Activated gamma-delta T cell treated with Interleukin-2 at 50 U/mL for 16 hours (primary cell): ENCODE measurements around the gene FAM13C.
"Not testable (repeated sequence)": the region's sequence is repeated elsewhere in the genome, so short reads cannot be mapped to it uniquely, and the experiment has no call there.

Experiments used
- DNase-seq: peaks from one replicate; pipeline ENCODE4 v3.0.0-alpha.2; 2020

The FAM13C gene

DNA sequence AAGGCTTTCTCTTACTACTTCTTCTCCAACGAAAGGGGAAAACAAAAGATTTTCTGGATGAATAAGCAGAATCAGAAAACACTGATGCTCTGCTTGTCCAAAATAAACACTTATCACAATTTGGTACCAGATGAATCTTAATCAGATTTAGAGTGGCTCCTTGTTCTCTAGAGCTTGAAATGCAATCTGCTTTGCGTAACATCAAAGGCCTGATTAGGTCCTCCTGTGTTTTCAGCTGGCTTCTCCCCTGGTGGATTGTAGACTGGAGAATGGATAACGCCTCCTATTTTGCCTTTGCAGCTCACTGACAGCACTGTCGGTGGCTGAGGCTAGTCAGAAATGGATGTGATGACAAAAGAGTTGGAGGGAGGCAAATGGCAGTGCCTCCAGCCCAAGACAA is 91.2 kb downstream of the FAM13C start:
- no peak for DNase-seq

DNA sequence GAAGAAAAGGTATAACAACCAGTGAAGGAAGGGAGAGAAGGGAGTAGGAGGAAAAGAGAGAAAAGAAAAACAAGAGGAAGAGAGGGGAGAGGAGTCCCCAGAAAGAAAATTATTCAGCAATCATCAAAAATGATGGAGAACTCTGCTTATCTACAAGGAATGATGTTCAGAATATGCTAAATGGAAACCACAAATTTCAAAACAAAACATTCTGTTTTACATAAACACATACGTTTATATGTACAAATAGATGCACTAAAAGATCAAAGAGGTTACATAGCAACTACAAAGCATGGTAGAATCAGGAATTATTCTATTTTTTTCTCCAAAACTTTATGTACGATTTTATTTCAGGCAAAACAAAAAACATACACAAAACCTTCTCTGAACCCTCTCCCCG is 91.9 kb downstream of the FAM13C start:
- no peak for DNase-seq

DNA sequence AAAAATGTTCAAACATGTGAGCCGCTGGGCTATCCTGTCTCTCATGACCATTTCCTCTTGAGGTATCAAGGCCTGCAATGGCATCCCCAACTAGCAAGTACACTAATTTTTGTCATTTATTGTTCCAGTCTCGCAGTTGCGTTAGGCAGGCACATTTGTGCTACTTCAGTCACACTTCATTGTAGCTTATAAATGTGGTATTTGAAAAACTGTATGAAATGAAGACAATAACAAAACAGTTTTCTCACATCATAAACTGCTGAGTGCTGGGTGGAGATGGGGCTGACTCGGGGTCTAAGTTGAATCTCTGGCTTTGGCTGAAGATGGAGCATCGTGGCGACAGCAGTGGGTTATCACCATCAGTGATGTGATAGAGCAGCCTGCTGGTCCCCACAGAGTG is 92.7 kb downstream of the FAM13C start:
- DNase-seq, result no peak

DNA sequence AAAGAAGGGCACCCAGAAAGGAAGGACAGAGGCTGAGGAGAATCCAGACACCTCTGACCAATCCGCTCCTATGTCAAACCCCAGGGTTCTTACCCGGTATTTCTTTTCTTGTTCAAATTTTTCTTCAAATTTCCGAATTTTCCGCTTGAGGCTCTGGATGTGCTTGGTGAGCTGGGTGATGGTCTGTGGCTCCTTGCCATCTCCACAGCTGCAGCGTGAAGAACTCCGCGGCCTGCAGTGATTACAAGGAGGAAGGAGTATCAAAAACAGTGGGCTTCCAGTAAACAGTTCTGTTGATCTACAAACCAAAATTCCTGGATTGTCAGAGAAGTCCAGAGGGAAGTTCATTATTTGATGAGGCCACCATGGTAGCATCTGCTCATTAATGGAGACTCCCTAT is 93.9 kb downstream of the FAM13C start:
- DNase-seq, result no peak

DNA sequence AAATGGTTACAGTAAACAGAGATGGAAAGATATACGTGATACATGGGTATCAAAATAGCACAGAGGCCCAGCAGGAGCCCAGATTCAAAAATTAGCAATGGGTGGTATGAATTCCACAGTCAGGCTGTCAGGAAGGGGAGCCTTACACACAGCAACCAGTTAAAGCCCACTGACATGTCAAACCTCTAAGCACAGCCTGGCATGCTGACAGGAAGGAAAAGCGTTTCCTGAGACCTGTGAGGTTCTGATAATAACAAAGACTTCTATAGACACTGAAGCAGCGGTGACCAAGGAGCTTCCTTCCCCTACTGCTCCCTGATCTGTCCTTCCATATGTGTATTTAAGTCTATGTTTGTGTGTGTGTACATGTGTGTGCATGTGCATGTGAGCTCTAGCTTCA is 96.0 kb downstream of the FAM13C start:
- no peak for DNase-seq

DNA sequence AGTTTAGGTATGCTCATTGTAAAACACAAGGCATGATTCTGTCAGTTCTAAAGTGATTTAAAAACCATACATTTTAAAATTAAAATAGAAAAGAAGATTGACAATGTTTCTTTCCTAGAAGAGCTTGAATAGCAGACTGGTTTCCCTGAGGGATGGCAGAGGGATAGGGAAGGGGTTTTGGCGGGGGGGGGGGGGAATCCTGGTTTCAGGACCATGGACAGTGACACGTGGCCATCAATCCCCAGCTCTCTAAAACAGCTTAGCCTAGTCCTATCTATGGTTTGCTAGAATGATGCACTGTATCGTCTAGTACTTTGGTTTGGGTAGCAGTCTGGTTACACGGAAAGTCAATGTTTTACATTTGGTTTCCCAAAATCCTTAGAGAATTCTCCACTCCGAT is 97.2 kb downstream of the FAM13C start:
- DNase-seq, result no peak

DNA sequence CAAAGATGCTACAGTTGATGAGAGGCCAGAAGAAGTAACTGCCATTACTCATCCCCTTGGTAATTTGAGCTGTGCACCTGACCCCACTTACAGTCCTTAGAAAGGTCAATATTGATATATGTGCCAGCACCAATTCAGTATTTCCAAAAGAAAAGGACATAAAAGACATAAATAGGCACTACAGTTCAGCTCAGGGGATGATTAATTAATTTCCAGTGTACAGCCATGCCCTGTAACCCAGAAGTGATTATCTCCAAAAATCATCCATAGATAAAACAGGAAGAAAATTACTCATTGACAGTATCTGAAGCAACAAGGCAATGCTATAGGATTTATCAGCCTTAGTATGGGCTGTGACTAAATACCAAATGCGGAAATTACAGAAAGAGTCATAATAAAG is 103.5 kb downstream of the FAM13C start:
- no peak for DNase-seq

DNA sequence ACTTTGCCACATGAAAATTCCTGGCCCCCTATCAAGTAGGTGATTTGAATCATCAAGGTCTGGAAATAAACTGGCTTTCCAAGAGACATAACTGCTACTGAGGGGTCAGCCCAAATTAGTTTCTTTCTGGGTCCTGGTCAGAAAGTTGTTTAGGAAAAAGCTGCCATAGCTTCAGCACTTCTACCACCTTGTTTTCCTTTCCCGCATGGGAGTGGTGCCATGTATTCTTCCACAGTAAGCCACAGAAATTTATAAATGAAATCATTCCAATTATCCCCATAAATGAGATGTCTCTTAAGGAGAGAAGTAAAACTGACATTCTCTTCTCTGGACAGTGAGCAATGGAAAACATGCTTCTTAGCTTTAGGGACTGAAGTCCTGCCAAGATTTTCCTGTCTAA is 105.1 kb downstream of the FAM13C start:
- no peak for DNase-seq

DNA sequence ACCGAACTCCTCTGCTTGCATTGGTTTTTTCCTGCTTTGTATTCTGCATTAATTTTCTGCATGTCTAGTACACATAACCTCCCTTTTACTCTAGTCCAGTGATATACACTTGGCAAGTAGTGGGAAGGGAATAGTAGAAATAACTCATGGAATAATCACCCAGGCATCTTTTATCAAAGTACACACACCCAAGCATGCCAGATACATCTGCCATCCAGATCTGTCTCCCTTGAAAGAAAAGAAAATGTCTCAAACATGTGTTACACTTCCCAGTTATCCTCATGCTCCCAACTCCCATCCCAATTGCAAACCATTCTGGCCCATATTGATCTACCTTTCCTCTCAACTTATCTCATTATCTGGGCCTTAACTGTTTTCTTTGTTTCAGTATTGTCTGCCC is 106.9 kb downstream of the FAM13C start:
- no peak for DNase-seq

DNA sequence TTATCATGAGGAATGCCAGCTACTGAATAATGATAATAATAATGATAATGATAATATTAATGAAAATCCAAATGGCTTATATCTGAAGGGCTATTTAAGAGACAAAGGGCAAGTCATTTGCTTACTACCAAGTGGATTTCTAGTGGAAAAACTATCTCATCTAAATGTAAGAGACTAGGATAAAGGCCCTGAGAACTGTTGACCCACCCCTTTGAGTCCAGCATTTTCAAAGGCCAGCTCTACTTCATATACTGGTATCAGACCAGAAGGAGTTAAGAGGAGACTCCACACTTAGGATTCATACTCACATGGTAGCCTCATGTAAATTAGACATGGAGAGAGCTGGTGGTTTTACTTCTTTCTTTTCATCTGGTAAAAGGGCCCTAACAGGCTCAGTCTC is 109.9 kb downstream of the FAM13C start:
- no peak for DNase-seq

DNA sequence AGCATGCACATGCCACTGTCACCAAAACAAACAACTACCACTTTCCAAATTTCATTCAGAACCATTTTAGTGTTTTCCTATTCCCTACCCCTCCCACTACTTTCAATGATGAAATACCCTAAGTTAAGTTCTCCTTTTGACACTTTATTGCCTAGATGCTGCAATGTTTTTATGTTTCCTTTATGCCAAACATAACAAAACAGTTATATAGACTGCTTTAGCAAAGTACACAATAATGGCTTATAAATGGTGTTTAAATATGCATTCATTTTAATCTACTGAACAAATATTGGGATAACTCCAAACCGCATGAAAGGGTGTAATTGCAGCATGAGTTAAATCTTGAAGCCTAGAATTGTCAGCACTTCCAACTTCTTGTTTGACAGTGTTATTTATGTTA is 116.7 kb downstream of the FAM13C start:
- DNase-seq, result no peak

DNA sequence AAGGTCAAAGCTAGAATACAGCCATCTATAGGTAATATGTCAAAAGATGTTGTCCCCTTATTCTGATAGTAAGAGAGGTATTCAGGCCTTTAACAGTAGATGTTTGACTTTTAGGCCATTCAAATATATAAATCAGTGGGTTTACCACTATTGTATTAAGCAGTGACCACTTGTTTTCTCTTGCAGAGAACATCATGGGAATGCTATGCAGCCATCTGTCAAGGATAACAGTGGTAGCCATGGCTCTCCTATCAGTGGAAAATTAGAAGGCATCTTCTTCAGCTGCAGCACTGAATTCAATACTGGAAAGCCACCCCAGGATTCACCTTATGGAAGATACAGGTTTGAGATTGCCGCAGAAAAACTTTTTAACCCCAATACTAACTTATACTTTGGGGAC is 117.5 kb downstream of the FAM13C start:
- no peak for DNase-seq

DNA sequence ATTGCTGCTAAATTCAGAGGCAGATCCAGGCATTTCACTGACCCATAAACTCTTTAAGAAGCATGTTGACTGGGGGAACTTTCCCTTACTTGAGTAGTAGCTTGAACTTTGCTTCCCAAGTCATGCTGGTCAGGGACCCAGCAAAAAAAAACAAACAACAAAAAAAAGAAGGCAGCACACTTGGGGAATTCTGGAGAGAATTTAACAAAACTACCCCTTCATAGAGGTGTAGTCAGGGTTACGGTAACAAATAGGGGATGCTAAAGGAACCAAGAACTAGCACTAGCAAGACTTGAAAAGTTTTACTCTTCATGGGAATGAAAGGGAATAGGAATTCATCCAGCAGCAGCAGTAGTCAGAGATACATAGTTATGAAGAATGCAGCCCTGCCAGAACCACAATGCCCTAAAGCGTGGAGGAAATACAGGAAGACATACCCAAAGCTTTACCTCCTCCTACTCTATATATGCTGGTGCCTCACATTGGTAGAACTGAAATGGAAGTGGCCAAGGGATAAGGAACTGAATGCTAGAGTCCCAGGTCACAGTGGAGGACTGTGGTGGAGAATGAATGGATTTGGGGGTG is 118.6 kb downstream of the FAM13C start:
- no peak for DNase-seq

DNA sequence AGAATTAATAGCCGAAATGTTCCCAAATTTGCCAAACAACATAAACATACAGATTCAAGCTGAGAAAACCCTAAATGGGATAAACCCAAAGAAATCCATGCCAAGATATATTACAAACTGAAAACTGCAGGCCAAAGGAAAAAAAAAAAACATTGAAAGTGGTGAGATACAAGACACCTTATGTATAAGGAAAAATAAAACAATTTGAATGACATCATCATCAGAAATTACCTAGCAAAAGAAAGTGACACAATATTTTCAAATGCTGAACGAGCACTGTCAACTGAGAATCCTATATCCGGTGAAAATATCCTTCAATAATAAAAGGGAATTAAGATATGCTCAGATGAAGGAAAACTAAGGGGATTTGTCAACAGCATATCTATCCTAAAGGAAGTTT is 119.4 kb downstream of the FAM13C start:
- DNase-seq, result no peak

DNA sequence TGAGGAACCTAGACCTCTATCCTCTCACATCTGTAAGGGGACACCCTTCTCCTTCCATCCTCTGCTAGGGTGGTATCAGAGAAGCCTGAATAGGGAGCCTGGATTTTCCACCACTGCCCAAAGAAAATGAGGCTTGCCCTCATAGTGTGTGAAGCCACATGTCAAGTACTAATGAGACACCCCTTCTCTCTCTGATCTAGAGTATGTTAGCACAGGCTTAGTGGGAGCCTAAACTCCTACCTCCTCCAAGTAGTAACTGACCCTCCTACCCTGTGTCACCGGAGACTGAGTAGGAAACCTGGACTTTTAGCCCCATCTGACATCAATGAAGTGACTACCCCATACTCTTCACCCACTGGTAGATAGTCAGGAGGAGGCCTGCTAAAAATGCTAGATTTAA is 120.3 kb downstream of the FAM13C start:
- DNase-seq, result no peak

DNA sequence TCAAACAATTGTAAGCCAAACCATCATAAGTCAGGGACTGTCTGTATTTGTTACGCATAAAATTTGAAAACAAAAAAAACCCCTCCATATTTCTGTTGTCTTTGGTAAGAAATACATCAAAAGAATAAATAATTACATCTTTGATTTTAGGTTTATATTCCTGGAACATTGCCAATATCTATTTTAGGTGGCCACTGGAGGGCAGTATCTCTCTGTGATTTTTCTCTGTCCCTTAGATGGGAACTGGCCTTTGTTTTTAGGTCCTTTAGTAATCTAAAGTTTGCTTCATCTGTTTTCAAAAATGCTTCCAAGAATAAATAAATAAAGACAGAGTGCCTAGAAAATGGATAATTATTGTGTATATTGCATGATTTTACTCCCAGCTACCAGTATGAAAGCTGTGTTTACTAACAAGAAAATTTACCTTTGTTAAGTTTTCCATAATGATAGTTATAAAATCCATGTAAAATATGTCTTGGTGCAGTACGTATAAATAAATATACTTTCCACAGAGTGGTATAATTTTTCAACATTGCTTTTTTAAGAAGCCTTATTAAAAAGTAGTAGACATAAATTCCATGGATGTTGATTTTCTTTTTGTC is 121.7 kb downstream of the FAM13C start:
- DNase-seq, result no peak

DNA sequence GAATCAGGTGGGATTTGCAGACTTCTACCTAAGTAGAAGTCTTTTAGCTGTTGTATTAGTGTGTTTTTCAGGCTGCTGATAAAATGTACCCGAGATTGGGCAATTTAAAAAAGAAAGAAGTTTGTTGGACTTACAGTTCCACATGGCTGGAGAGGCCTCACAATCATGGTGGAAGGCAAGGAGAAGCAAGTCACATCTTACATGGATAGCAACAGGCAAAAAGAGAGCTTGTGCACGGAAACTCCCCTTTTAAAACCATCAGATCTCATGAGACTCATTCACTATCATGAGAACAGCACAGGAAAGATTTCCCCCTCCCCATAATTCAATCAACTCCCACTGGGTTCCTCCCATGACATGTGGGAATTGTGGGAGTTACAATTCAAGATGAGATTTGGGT is 123.2 kb downstream of the FAM13C start:
- DNase-seq, result not testable (repeated sequence)

DNA sequence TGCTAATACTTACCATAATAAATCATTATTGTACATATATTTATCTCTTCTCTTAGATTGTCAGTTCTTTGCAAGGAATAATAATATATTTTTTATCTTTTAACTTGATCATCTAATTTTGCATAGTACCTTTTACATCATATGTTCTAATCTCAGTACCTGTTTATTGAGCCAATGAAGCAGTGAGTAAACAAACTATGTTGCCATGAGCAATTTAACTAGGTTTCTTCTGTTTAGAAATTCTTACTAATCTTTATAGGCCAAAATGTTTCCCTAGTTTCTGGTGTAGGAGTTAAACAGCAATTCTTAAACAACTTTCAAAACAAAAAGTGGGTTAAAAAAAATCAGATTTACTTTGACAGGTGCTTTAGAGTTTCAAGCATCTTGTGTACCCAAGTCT is 124.6 kb downstream of the FAM13C start:
- DNase-seq, result no peak

DNA sequence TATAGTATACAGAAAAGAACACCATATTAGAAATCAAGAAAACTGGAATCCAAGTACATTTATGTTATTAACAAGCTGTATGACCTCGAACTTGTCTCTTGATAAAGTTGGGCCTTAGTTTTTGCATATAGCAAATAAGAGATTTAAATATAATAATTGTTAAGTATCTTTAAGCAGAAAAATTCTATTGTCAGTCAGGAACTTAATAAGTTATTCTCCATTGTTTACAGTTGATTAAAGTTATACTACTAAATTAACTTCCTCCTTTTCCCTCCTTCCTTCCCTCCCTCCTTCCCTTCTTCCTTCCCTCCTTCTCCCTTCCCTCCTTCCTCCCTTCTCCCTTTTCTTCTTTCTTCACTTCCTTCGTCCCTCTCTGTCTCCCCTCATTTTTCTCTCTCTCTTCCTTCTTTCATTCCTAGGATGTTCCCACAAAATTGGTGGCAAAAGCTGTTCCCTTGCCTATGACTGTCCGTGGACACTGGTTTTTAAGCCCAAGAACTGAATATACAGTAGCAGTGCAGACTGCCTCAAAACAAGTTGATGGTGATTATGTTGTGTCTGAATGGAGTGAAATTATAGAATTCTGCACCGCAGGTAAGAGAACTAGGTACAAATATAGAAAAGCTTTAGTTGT is 126.2 kb downstream of the FAM13C start:
- no peak for DNase-seq

DNA sequence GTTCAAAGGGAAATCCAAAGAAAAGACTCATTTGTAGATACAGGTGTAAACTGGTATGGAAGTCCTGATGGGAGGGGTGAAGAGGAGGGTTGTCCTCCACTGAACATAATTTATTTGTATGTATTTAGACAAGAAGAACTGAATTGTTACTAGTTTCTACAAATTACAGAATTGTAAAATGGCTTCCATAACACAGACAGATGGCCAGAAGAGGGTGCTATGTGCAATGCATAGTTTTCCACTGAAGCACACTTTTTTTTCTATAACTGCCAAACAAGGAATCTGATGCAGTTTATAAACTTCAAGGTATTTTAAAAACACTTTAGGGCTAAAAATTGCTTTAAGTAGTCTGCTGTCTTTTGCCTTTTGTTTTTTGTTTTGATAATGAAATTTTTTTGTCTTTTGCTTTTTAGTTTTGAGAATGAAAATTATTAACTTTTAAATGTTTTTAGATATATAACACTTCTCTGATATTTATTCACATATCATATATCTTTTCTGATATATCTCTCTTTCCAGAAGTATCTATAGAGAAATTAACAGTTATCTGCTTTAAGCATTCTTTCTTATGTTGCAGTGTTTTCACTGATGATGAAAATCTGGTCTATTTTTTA is 127.4 kb downstream of the FAM13C start:
- DNase-seq, result no peak

DNA sequence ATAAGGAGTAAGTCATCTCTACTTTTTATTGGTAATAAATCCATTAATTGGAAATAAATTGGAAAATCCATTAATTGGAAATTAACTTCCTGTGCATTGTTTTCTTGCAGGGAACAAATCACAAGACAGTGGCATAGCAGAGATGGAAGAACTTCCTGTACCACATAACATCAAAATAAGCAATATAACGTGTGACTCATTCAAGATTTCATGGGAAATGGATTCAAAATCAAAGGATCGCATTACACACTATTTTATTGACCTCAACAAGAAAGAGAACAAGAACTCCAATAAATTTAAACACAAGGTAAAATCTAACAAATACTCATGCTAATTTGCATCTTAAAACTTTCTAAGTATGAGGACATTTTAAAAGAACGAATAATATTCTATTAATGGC is 128.2 kb downstream of the FAM13C start:
- no peak for DNase-seq

DNA sequence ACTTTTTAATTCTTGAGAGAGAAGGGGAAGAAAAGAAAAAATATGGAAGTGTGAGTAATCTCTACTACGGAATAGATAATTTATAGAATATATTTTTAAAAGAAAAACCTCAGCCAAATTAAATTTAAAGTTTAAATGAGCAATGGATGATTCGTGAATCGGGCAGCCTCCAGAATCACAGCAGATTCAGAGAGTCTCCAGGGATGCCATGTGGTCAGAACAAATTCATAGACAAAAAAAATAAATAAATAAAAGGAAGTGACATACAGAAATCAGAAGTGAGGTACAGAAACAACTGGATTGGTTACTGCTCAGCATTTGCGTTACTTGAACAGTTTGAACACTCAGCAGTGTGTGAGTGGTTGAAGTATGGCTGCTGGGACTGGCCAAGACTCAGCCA is 132.9 kb downstream of the FAM13C start:
- DNase-seq, result no peak

DNA sequence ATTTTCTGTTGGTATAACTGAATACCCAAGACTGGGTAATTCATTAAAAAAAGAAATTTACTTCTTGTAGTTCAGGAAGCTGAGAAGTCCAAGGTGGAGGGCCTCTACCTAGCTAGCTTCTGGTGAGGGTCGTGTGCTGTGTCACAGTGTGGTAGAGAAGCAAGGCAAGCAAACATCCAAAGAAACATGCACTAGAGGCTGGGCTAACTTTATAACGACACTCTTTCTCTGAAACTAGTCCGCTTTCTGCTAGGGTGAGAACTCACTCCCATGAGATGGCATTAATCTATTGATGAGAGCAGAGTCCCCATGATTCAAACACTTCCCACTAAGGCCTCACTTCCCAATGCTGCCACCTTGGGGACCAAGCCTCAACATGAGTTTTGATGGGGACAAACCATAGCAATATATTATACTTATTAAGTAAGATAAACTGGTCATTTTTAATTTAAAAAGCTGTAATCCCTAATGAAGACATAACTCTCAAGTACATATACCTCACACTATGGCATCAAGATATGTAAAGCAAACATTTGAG is 135.1 kb downstream of the FAM13C start:
- no peak for DNase-seq

DNA sequence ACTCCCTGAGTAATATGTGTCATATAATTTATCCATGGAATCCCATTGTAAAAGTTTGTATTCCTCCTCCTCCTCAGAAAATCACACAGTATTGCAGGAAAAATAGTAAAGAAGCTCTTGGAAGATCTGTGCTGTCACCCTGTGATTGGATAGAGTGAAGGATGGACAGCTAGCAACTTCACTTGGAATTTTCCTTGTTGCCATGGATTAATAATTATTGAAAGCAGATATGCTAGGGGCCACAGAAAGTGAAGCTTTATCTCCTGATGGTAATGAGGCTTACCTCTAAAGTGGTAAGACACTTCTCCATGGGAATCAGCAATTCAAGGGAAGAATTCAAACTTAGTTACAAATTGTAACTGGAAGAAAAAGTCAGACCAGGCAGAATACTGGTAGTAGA is 137.1 kb downstream of the FAM13C start:
- DNase-seq, result no peak
